ENCODE data around the gene MYRIP.

Gene MYRIP

GRCh38 chr3:40169983-40170382, 360.6 kb downstream of the MYRIP start:
- 92 to 93% methylated on average over 5 of the region's 5 CpGs for WGBS, 2 experiments
- Histone ChIP-seq H3K27ac (ENCODE audit: insufficient read depth, low read depth, low read length, poor library complexity, severe bottlenecking) (no peak overlapping the region), H3K9me3 (ENCODE audit: control insufficient read depth, low read length) (no peaks in the 10 kb centered on the region), H3K36me3 (ENCODE audit: control insufficient read depth, insufficient read depth, low read length) (no peaks in the 10 kb centered on the region), H3K4me1 (ENCODE audit: control insufficient read depth, insufficient read depth, low read length) (no peaks in the 10 kb centered on the region), H3K27me3 (ENCODE audit: control insufficient read depth, insufficient read depth, low read length, poor library complexity, severe bottlenecking) (no peaks in the 10 kb centered on the region), H3K4me3 (ENCODE audit: insufficient read depth, low read depth, low read length) (no peak overlapping the region)

GRCh38 chr3:40170395-40170794, 361.0 kb downstream of the MYRIP start:
- H3K27me3 ChIP-seq (ENCODE audit: control insufficient read depth, insufficient read depth, low read length, poor library complexity, severe bottlenecking): no peaks in the 10 kb centered on the region
- H3K4me1 ChIP-seq (ENCODE audit: control insufficient read depth, insufficient read depth, low read length): no peaks in the 10 kb centered on the region
- 95 to 100% methylated on average over 1 of the region's 1 CpG for WGBS, 2 experiments
- H3K36me3 ChIP-seq (ENCODE audit: control insufficient read depth, insufficient read depth, low read length): no peaks in the 10 kb centered on the region
- H3K27ac ChIP-seq (ENCODE audit: insufficient read depth, low read depth, low read length, poor library complexity, severe bottlenecking): no peak overlapping the region
- H3K4me3 ChIP-seq (ENCODE audit: insufficient read depth, low read depth, low read length): no peak overlapping the region
- H3K9me3 ChIP-seq (ENCODE audit: control insufficient read depth, low read length): no peaks in the 10 kb centered on the region

DNA sequence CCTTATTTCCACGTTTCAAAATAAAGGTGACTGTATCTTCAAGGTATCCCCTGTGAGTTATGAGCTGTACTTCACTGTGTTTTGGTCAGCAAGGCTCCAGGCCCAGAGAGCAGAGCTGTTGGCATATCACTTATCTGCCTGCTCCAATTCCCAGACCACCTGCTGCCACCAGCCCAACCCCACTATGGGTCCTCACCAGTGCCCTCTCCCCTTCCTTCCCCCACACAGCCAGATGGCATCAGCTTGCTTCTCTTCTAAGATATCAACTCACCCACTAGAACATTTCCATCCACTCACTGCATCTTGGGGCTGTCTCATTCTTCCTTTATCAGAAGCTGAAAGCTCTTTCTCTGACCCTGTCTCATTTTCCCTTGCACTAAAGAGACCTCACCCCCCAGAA, 363.2 kb downstream of the MYRIP start:
- no peaks in the 10 kb centered on the region for H3K27me3 ChIP-seq (ENCODE audit: control insufficient read depth, insufficient read depth, low read length, poor library complexity, severe bottlenecking)
- H3K27ac ChIP-seq (ENCODE audit: insufficient read depth, low read depth, low read length, poor library complexity, severe bottlenecking): no peak overlapping the region
- no peaks in the 10 kb centered on the region for H3K9me3 ChIP-seq (ENCODE audit: control insufficient read depth, low read length)
- H3K4me1 ChIP-seq (ENCODE audit: control insufficient read depth, insufficient read depth, low read length): no peaks in the 10 kb centered on the region
- WGBS, 2 experiments: 77 to 87% methylated on average over 1 of the region's 1 CpG
- no peaks in the 10 kb centered on the region for H3K36me3 ChIP-seq (ENCODE audit: control insufficient read depth, insufficient read depth, low read length)
- no peak overlapping the region for H3K4me3 ChIP-seq (ENCODE audit: insufficient read depth, low read depth, low read length)

DNA sequence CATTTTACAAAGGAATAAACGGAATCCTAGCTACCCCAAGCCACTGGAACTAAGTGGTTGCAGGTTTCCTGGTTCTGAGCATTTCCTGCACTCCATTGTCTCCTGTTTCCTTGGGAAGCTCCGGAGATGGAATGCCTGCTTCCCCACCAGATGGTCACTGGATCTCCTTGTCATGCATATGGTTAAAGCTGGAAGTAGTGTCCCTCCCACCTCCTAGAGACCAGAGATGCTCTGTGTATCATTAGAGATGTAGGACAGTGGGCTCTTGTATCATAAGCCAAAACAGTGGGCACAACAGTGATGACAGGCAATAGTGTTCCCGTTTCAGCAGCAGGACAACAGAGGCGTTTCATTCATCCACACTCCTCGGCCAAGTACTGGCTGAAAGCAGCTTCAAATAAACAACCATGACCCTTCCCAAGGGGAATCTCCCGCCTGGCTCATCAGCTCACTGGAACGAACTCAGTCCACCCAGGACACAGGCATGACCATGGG, 363.9 kb downstream of the MYRIP start:
- H3K27ac ChIP-seq (ENCODE audit: insufficient read depth, low read depth, low read length, poor library complexity, severe bottlenecking): no peak overlapping the region
- no peaks in the 10 kb centered on the region for H3K27me3 ChIP-seq (ENCODE audit: control insufficient read depth, insufficient read depth, low read length, poor library complexity, severe bottlenecking)
- no peaks in the 10 kb centered on the region for H3K36me3 ChIP-seq (ENCODE audit: control insufficient read depth, insufficient read depth, low read length)
- no peaks in the 10 kb centered on the region for H3K4me1 ChIP-seq (ENCODE audit: control insufficient read depth, insufficient read depth, low read length)
- no peaks in the 10 kb centered on the region for H3K9me3 ChIP-seq (ENCODE audit: control insufficient read depth, low read length)
- no peak overlapping the region for H3K4me3 ChIP-seq (ENCODE audit: insufficient read depth, low read depth, low read length)
- 84 to 85% methylated on average over 7 of the region's 7 CpGs for WGBS, 2 experiments

DNA sequence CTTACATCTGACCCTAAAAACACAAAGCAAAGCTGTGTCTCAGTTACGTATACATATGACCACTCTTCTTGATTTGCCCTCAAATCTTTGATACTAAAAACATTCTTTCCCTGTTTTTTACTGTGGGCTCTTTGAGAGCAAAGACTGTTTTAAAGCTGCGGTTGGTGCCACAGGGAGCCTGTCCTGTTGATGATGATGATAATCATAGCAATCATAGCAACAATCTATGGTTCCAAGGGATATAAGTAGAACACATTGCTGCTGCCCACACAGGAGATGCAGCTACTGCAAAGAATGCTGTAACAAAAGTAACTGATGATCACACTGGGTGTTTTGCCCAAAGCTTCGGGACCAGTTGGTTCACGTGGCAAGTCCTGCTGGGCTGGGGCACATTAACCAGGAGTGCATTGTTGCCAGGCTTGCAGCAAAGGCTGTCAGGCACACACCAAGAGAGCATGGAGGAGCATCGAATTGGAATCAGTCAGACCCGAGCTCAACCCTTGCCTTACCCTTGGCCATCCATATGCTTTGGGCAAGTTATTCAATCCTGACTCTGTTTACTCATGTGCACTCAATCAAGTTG, 368.7 kb downstream of the MYRIP start:
- WGBS, 2 experiments: 90 to 94% methylated on average over 6 of the region's 6 CpGs
- Histone ChIP-seq H3K9me3 (ENCODE audit: control insufficient read depth, low read length) (no peaks in the 10 kb centered on the region), H3K4me3 (ENCODE audit: insufficient read depth, low read depth, low read length) (no peak overlapping the region), H3K27ac (ENCODE audit: insufficient read depth, low read depth, low read length, poor library complexity, severe bottlenecking) (no peak overlapping the region), H3K27me3 (ENCODE audit: control insufficient read depth, insufficient read depth, low read length, poor library complexity, severe bottlenecking) (no peaks in the 10 kb centered on the region), H3K36me3 (ENCODE audit: control insufficient read depth, insufficient read depth, low read length) (no peaks in the 10 kb centered on the region), H3K4me1 (ENCODE audit: control insufficient read depth, insufficient read depth, low read length) (no peaks in the 10 kb centered on the region)

DNA sequence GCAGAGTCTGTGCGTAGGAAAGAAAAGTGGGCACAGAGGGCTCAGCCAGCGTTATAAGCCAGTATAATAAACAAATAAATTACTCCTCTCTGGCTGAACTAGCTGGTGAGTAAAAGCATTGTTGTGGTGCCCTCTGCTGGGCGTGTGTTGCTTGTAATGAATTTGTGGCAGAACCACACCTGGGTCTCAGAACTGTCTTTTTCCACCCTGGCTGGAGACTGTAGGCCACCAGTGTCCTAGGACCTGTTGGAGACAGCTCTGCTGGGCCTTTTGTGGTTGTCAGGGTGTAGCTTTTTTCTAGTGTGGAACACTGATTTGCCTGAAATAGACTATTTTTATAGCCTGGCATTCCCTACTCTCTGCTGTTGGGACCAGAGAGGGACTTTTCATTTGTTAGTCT, 369.6 kb downstream of the MYRIP start:
- no peak overlapping the region for H3K4me3 ChIP-seq (ENCODE audit: insufficient read depth, low read depth, low read length)
- H3K4me1 ChIP-seq (ENCODE audit: control insufficient read depth, insufficient read depth, low read length): no peaks in the 10 kb centered on the region
- H3K27ac ChIP-seq (ENCODE audit: insufficient read depth, low read depth, low read length, poor library complexity, severe bottlenecking): no peak overlapping the region
- no peaks in the 10 kb centered on the region for H3K36me3 ChIP-seq (ENCODE audit: control insufficient read depth, insufficient read depth, low read length)
- H3K27me3 ChIP-seq (ENCODE audit: control insufficient read depth, insufficient read depth, low read length, poor library complexity, severe bottlenecking): no peaks in the 10 kb centered on the region
- WGBS, 2 experiments: 25 to 27% methylated on average over 2 to 3 of the region's 3 CpGs
- no peaks in the 10 kb centered on the region for H3K9me3 ChIP-seq (ENCODE audit: control insufficient read depth, low read length)

- WGBS, 2 experiments: 92 to 94% methylated on average over 3 of the region's 3 CpGs
- H3K27ac ChIP-seq (ENCODE audit: insufficient read depth, low read depth, low read length, poor library complexity, severe bottlenecking): no peak overlapping the region
- no peaks in the 10 kb centered on the region for H3K36me3 ChIP-seq (ENCODE audit: control insufficient read depth, insufficient read depth, low read length)
Observed at GRCh38 chr3:40181182-40181581, 371.8 kb downstream of the MYRIP start.

DNA sequence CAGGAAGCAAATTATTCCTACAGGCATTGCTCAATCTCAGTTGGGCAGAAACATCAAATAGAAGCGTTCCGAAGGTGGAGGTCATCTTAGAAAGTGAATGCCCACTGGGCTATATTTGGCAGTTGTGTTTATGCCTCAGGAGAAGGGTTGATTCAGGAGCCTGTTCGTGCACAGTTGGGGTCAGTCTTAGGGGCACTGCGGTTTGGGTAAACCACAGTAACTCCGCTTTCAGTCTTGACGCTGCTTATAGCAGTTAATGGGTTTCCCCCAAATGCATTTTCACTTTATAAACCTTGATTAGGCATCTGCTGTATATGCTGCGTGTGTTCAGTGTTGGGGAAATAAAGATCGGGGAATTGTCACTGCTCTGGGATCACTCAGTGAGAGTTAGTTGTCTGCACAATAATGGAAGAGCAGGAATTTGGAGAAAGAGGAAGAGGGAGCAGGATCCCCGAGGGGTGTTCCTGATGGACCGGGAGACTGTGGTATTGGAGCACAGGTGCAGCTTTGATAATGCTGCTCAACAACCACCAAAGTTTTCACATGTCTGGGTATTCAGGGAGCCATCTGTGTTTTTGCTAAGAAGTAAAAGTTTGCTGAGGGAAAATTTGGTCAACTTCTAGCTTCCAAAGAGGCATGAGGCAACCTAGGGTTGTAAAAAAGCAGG, 375.8 kb downstream of the MYRIP start:
- 84% methylated on average over 10 of the region's 10 CpGs for WGBS, 2 experiments
- Histone ChIP-seq H3K9me3 (ENCODE audit: control insufficient read depth, low read length) (no peaks in the 10 kb centered on the region), H3K36me3 (ENCODE audit: control insufficient read depth, insufficient read depth, low read length) (no peaks in the 10 kb centered on the region), H3K27me3 (ENCODE audit: control insufficient read depth, insufficient read depth, low read length, poor library complexity, severe bottlenecking) (no peaks in the 10 kb centered on the region), H3K4me3 (ENCODE audit: insufficient read depth, low read depth, low read length) (no peak overlapping the region), H3K27ac (ENCODE audit: insufficient read depth, low read depth, low read length, poor library complexity, severe bottlenecking) (no peak overlapping the region), H3K4me1 (ENCODE audit: control insufficient read depth, insufficient read depth, low read length) (no peaks in the 10 kb centered on the region)

More at GRCh38 chr3:40181182-40181581, 371.8 kb downstream of the MYRIP start:
- Histone ChIP-seq H3K4me1 (ENCODE audit: control insufficient read depth, insufficient read depth, low read length) (no peaks in the 10 kb centered on the region), H3K4me3 (ENCODE audit: insufficient read depth, low read depth, low read length) (no peak overlapping the region), H3K27me3 (ENCODE audit: control insufficient read depth, insufficient read depth, low read length, poor library complexity, severe bottlenecking) (no peaks in the 10 kb centered on the region), H3K9me3 (ENCODE audit: control insufficient read depth, low read length) (no peaks in the 10 kb centered on the region)

DNA sequence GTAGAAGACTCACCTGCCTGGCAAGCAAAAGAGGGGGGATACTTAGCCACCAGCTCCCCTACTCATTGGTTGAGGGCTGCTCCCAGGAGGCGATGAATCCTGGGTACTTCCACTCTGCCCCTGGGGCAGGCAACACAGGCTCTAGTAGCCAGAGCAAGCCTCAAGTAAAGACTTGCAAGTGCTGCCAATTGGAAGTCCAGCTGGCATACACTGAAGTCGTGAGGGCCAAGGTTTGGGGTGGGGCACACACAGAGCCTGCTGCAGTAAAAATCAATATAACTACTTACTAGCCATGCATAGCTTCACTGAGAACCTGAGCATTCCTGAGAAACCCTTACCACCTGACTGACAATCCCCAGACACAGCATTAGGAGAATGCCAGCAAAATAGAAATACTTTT, 377.1 kb downstream of the MYRIP start:
- Histone ChIP-seq H3K9me3 (ENCODE audit: control insufficient read depth, low read length) (no peaks in the 10 kb centered on the region), H3K4me1 (ENCODE audit: control insufficient read depth, insufficient read depth, low read length) (no peaks in the 10 kb centered on the region), H3K4me3 (ENCODE audit: insufficient read depth, low read depth, low read length) (no peak overlapping the region), H3K27ac (ENCODE audit: insufficient read depth, low read depth, low read length, poor library complexity, severe bottlenecking) (no peak overlapping the region), H3K36me3 (ENCODE audit: control insufficient read depth, insufficient read depth, low read length) (no peaks in the 10 kb centered on the region), H3K27me3 (ENCODE audit: control insufficient read depth, insufficient read depth, low read length, poor library complexity, severe bottlenecking) (no peaks in the 10 kb centered on the region)
- WGBS, 2 experiments: 89 to 93% methylated on average over 2 of the region's 2 CpGs

DNA sequence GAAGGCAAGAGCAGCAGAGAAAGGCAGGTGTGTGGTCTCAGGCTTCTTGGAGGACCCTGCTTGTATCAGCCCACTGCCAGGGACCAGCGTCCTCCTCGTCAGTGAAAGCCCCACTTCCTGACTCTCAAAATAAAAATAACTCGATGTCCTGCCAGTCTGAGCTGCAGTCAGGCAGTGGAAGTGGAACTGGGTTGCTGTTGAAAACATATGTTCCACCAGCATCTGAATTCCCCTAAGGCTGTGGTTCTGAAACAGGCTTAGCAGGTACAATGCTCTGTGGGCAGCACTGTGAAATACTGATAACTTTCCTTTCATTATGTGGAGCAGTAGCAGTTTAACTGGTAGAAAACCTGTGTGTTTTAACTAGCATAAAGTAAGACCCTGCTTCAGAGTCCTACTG, 378.5 kb downstream of the MYRIP start:
- Histone ChIP-seq H3K9me3 (ENCODE audit: control insufficient read depth, low read length) (no peaks in the 10 kb centered on the region), H3K27me3 (ENCODE audit: control insufficient read depth, insufficient read depth, low read length, poor library complexity, severe bottlenecking) (no peaks in the 10 kb centered on the region), H3K27ac (ENCODE audit: insufficient read depth, low read depth, low read length, poor library complexity, severe bottlenecking) (no peak overlapping the region), H3K4me1 (ENCODE audit: control insufficient read depth, insufficient read depth, low read length) (no peaks in the 10 kb centered on the region), H3K36me3 (ENCODE audit: control insufficient read depth, insufficient read depth, low read length) (no peaks in the 10 kb centered on the region), H3K4me3 (ENCODE audit: insufficient read depth, low read depth, low read length) (no peak overlapping the region)
- 90 to 91% methylated on average over 3 of the region's 3 CpGs for WGBS, 2 experiments
